GM12878 (cell line): Measurements from ENCODE around the gene N4BP2L1. TPM values are rescaled to one million over a fixed set of nuclear protein-coding genes. Genes with fewer than 3 reads are reported as not detected.

ENCODE experiments used
- ATAC-seq: fragments of 200-7000 bp; cut with Tn5 transposase; 3 replicates; pipeline ENCODE4 v1.9.1; 2020; ENCODE audit warnings: mild to moderate bottlenecking, moderate library complexity
- BruUV-seq: library from RNA; stranded (reverse); fragments of 400-500 nt; replicated peaks from 2 replicates; lab custom pipeline; 2021; lab: Mats Ljungman, UMichigan
- CTCF ChIA-PET: fragments of 300-600 bp; sonication (Branson Sonifier 250); formaldehyde crosslinking; extraction: SDS; loops from one replicate; lab custom pipeline; 2021; ENCODE audit warnings: inconsistent platforms; lab: Yijun Ruan, JAX
- POLR2A ChIA-PET: fragments of 350-600 bp; formaldehyde crosslinking; extraction: SDS; loops from one replicate; lab custom pipeline; 2021; ENCODE audit warnings: inconsistent platforms; lab: Charles Lee
- RAD21 ChIA-PET: fragments of 300-600 bp; sonication (Branson Sonifier 250); formaldehyde crosslinking; loops from one replicate; lab custom pipeline; 2023; ENCODE audit warnings: antibody characterized with exemption; ENCODE audit not compliant: unreplicated experiment; lab: Charles Lee
- SMC1A ChIA-PET: fragments of 300-600 bp; sonication (Branson Sonifier 250); formaldehyde crosslinking; loops from one replicate; lab custom pipeline; 2023; ENCODE audit not compliant: unreplicated experiment, uncharacterized antibody; lab: Charles Lee
- DNase-seq: peaks from one replicate; pipeline ENCODE4 v3.0.0-alpha.2; 2011; ENCODE audit warnings: low read depth, low spot score
- FAIRE-seq: peaks from 3 replicates; lab custom pipeline; 2011; peaks lifted over from hg19 to GRCh38; lab: Jason Lieb, UNC
- H2AFZ ChIP-seq: 2 replicates; pipeline ENCODE4 v1.6.0; 2011; ENCODE audit warnings: low read depth, low read length, control low read depth; ENCODE audit not compliant: control insufficient read depth
- H3K27ac ChIP-seq: 2 replicates; pipeline ENCODE4 v1.5.1; 2011; ENCODE audit warnings: control low read depth; ENCODE audit not compliant: control insufficient read depth, insufficient read depth
- H3K27me3 ChIP-seq, 2 experiments: replicated peaks in 1 of 2; 2 replicates each; pipeline versions ENCODE4 v1.6.0 to v1.6.1; 2011; ENCODE audit warnings: low read length in 1 of 2; ENCODE audit not compliant: control insufficient read depth in 2 of 2, insufficient read depth in 2 of 2
- H3K36me3 ChIP-seq, 2 experiments: 2 replicates each; pipeline ENCODE4 v1.5.1; 2011; ENCODE audit warnings: low read length in 1 of 2; ENCODE audit not compliant: control insufficient read depth in 2 of 2, insufficient read depth in 2 of 2
- H3K4me1 ChIP-seq: 2 replicates; pipeline ENCODE4 v1.6.1; 2011; ENCODE audit warnings: mild to moderate bottlenecking, low read length, moderate library complexity, mixed read lengths; ENCODE audit not compliant: control insufficient read depth, insufficient read depth
- H3K4me2 ChIP-seq: 2 replicates; pipeline ENCODE4 v1.6.0; 2011; ENCODE audit warnings: control low read depth; ENCODE audit not compliant: control insufficient read depth, insufficient read depth
- H3K4me3 ChIP-seq: fragments of 200-600 bp; sonication (generic); 2 replicates; pipeline ENCODE4 v1.5.1; 2016
- H3K79me2 ChIP-seq: 2 replicates; pipeline ENCODE4 v1.6.0; 2011; ENCODE audit warnings: low read length; ENCODE audit not compliant: control insufficient read depth, insufficient read depth
- H3K9ac ChIP-seq: 2 replicates; pipeline ENCODE4 v1.8.0; 2011; ENCODE audit warnings: low read length, control low read depth, mixed read lengths; ENCODE audit not compliant: control insufficient read depth, insufficient read depth
- H3K9me3 ChIP-seq: replicated peaks from 3 replicates; pipeline ENCODE4 v1.5.1; 2011; ENCODE audit warnings: mild to moderate bottlenecking, low read length; ENCODE audit not compliant: control insufficient read depth, insufficient read depth
- H4K20me1 ChIP-seq: 2 replicates; pipeline ENCODE4 v1.6.0; 2011; ENCODE audit not compliant: control insufficient read depth, insufficient read depth
- IKZF1 ChIP-seq: fragments of 450-650 bp; conservative IDR thresholded peaks from 2 replicates; pipeline ENCODE4 v1.6.1; 2017; ENCODE audit warnings: antibody characterized with exemption, mild to moderate bottlenecking
- PML ChIP-seq: IDR thresholded peaks from 2 replicates; pipeline ENCODE4 v1.6.1; 2012; ENCODE audit warnings: low read length, inconsistent platforms
- POU2F2 ChIP-seq: IDR thresholded peaks from 3 replicates; pipeline ENCODE4 v1.6.1; 2011; ENCODE audit warnings: low read depth, mild to moderate bottlenecking, low read length, borderline replicate concordance
- RB1 ChIP-seq: fragments of 450-650 bp; formaldehyde crosslinking; IDR thresholded peaks from 2 replicates; pipeline ENCODE4 v1.6.1; 2017; ENCODE audit warnings: mild to moderate bottlenecking, borderline replicate concordance
- ZNF217 ChIP-seq: fragments of 450-650 bp; IDR thresholded peaks from 2 replicates; pipeline ENCODE4 v1.6.1; 2017; ENCODE audit warnings: antibody characterized with exemption, mild to moderate bottlenecking
- WGBS: methylation state at CpG from one replicate; pipeline ENCODE4 v1.1.6; 2016; ENCODE audit warnings: low lambda C conversion rate; ENCODE audit not compliant: insufficient replicate concordance, insufficient coverage; ENCODE audit errors: missing lambda C conversion rate; 5-methylcytosine and 5-hydroxymethylcytosine counted together
- in situ Hi-C: fragments of 300-500 bp; cut with MboI; formaldehyde crosslinking; loops from 9 replicates; pipeline ENCODE4 v1.14.3; 2018; ENCODE audit warnings: mixed read lengths
- intact Hi-C: fragments of 100-400 bp; cut with micrococcal nuclease; formaldehyde crosslinking; loops from one replicate; pipeline ENCODE4 v1.14.2; 2022; ENCODE audit not compliant: unreplicated experiment
- polyA plus RNA-seq, 11 experiments: library from polyadenylated mRNA; depleted of rRNA in 4 of 11; unstranded in 6 of 11; stranded (reverse) in 5 of 11; fragments of >200 nt; fragmentation: Nextera tagmentation in 4 of 11; fragmentation: Illumina TruSeq in 1 of 11; extraction: Ambion mirVana in 4 of 11; extraction: Trizol in 1 of 11; gene quantifications; 1 replicate in 1 of 11; 2 replicates in 10 of 11; pipeline versions ENCODE4 v1.2.1 to v1.2.3, GENCODE V29; 2011 to 2016; ENCODE audit warnings: inconsistent platforms in 2 of 11, missing spikeins in 2 of 11, low read depth in 1 of 11
- total RNA-seq, 4 experiments: library from RNA; depleted of rRNA in 3 of 4; stranded (reverse); fragments of >200 nt in 3 of 4; fragmentation: Illumina TruSeq in 1 of 4; extraction: Trizol in 1 of 4; gene quantifications; 2 replicates each; pipeline versions ENCODE4 v1.2.1 to v1.2.3, GENCODE V29; 2013 to 2021
- TF ChIP-seq, protein P1 (sequence below): IDR thresholded peaks from 2 replicates; pipeline ENCODE4 v1.6.1; 2012; ENCODE audit warnings: low read depth, low read length, improper control_type of control experiment
- TF ChIP-seq, protein P2 (sequence below), 3 experiments: IDR thresholded peaks in 2 of 3; conservative IDR thresholded peaks in 1 of 3; 2 replicates each; pipeline ENCODE4 v1.5.1; 2011; ENCODE audit warnings: low read depth in 3 of 3, low read length in 3 of 3, mild to moderate bottlenecking in 3 of 3, control low read depth in 2 of 3, moderate library complexity in 2 of 3, inconsistent platforms in 1 of 3, mixed read lengths in 1 of 3; ENCODE audit not compliant: control insufficient read depth in 2 of 3, insufficient read depth in 1 of 3; ENCODE audit errors: extremely low read depth in 1 of 3
- TF ChIP-seq, protein P3 (sequence below): fragments of 450-650 bp; IDR thresholded peaks from 2 replicates; pipeline ENCODE4 v1.6.1; 2018; ENCODE audit warnings: mild to moderate bottlenecking, low read depth, moderate library complexity; ENCODE audit not compliant: partially characterized antibody

Gene N4BP2L1
- total and polyA plus RNA-seq, 10 of the 15 experiments (the other 5 are each of a cell fraction or from before 2014, with no cell fraction given), result 3.3 to 42.5 (median 16.2) TPM

DNA sequence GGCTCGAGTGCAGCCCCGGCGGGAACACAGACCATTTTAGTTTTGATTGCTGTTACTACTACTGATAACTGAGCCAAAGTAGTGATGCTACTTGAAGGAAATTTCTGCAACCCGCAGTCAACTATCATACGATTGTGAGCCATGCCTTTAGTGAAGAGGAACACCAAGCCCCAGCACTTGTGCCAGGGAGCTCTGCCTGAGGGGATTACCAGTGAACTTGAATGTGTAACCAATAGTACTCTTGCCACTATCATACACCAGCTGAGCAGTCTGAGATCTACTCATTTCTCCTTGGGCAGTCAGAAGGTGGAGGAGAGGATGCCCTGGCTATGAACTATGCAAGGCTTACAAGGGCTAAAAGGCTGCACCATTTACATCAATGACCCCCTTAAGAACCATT lies 49.0 kb upstream of the N4BP2L1 start:
- Histone ChIP-seq H3K4me1 (peaks cover 6% of the 10 kb centered on the region; the same call in 1 of the 2 replicates), H3K27ac (no peak overlapping the region), H3K79me2 (no peaks in the 10 kb centered on the region), H2AFZ (no peak overlapping the region), H4K20me1 (no peaks in the 10 kb centered on the region), H3K9ac (no peak overlapping the region), H3K27me3 (no peaks in the 10 kb centered on the region), H3K36me3 (no peaks in the 10 kb centered on the region), H3K4me3 (no peak overlapping the region), H3K4me2 (no peak overlapping the region), H3K9me3 (no peaks in the 10 kb centered on the region)
- DNase-seq, result no peak
- ChIA-PET POLR2A (no interaction called here), SMC1A (interaction anchor here (1.0 to 1.5 kb wide), 2 partner anchors 10 to 33 kb away, joined by 3 to 5 read pairs; no protein-coding TSS in a partner anchor), CTCF (interaction anchor here (0.9 to 1.3 kb wide), 2 partner anchors 29 to 104 kb away, joined by 3 to 5 read pairs; no protein-coding TSS in a partner anchor), RAD21 (interaction anchor here (1.5 kb wide), 1 partner anchor 54 kb away, joined by 6 read pairs; no protein-coding TSS in a partner anchor)
- intact Hi-C loops (no loop called here), in situ Hi-C loops (no loop called here)
- FAIRE-seq, result no peak
- no peak for TF ChIP-seq IKZF1
- TF ChIP-seq, protein P1, sequence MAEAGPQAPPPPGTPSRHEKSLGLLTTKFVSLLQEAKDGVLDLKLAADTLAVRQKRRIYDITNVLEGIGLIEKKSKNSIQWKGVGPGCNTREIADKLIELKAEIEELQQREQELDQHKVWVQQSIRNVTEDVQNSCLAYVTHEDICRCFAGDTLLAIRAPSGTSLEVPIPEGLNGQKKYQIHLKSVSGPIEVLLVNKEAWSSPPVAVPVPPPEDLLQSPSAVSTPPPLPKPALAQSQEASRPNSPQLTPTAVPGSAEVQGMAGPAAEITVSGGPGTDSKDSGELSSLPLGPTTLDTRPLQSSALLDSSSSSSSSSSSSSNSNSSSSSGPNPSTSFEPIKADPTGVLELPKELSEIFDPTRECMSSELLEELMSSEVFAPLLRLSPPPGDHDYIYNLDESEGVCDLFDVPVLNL, result no peak
- TF ChIP-seq, protein P2, sequence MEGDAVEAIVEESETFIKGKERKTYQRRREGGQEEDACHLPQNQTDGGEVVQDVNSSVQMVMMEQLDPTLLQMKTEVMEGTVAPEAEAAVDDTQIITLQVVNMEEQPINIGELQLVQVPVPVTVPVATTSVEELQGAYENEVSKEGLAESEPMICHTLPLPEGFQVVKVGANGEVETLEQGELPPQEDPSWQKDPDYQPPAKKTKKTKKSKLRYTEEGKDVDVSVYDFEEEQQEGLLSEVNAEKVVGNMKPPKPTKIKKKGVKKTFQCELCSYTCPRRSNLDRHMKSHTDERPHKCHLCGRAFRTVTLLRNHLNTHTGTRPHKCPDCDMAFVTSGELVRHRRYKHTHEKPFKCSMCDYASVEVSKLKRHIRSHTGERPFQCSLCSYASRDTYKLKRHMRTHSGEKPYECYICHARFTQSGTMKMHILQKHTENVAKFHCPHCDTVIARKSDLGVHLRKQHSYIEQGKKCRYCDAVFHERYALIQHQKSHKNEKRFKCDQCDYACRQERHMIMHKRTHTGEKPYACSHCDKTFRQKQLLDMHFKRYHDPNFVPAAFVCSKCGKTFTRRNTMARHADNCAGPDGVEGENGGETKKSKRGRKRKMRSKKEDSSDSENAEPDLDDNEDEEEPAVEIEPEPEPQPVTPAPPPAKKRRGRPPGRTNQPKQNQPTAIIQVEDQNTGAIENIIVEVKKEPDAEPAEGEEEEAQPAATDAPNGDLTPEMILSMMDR (IDR thresholded peaks at IDR 0.05 in 2 of 3, conservative IDR thresholded peaks at IDR 0.05 in 1 of 3; ENCODE audit: control insufficient read depth in 2 of 3, extremely low read depth in 1 of 3, insufficient read depth in 1 of 3, low read depth in 3 of 3, low read length in 3 of 3), result no peak
- no peak for TF ChIP-seq PML
- no peak for TF ChIP-seq RB1
- TF ChIP-seq POU2F2, result no peak
- no peak for TF ChIP-seq ZNF217
- TF ChIP-seq, protein P3, sequence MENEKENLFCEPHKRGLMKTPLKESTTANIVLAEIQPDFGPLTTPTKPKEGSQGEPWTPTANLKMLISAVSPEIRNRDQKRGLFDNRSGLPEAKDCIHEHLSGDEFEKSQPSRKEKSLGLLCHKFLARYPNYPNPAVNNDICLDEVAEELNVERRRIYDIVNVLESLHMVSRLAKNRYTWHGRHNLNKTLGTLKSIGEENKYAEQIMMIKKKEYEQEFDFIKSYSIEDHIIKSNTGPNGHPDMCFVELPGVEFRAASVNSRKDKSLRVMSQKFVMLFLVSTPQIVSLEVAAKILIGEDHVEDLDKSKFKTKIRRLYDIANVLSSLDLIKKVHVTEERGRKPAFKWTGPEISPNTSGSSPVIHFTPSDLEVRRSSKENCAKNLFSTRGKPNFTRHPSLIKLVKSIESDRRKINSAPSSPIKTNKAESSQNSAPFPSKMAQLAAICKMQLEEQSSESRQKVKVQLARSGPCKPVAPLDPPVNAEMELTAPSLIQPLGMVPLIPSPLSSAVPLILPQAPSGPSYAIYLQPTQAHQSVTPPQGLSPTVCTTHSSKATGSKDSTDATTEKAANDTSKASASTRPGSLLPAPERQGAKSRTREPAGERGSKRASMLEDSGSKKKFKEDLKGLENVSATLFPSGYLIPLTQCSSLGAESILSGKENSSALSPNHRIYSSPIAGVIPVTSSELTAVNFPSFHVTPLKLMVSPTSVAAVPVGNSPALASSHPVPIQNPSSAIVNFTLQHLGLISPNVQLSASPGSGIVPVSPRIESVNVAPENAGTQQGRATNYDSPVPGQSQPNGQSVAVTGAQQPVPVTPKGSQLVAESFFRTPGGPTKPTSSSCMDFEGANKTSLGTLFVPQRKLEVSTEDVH, result no peak
- no peak for ATAC-seq
- WGBS, result 96% methylated on average over 5 of the region's 5 CpGs
- no TSS peak for BruUV-seq
